Neural progenitor cell (in vitro differentiated cells): ENCODE measurements around the gene PLEK.

Experiments
- EZH2 ChIP-seq: fragments of 200-600 bp; sonication (generic); IDR thresholded peaks from 2 replicates; pipeline ENCODE4 v1.6.1; 2017; ENCODE audit warnings: antibody characterized with exemption, mild to moderate bottlenecking, moderate library complexity
- EZH2phosphoT487 ChIP-seq: fragments of 200-600 bp; sonication (generic); IDR thresholded peaks from 2 replicates; pipeline ENCODE4 v1.6.1; 2017; ENCODE audit warnings: antibody characterized with exemption
- TF ChIP-seq, protein P1 (sequence below): fragments of 200-600 bp; sonication (generic); IDR thresholded peaks from 2 replicates; pipeline ENCODE4 v1.5.1; 2017; ENCODE audit warnings: antibody characterized with exemption, mild to moderate bottlenecking

DNA sequence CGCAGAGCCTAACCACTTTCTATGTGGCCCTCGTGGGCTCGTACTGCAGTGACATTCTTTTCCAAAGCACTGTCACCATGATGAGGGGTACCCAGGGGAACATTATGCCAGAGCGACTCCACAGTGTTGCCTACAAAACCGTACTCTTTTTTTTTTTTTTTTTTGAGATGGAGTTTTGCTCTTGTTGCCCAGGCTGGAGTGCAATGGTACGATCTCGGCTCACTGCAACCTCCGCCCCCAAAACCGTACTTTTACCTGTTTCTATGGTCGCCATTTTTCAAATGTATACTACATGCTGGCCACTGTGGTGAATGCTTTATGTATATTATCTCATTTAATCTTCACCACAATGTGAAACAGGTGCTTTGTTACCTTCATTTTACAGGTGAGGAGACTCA lies 4.3 kb downstream of the PLEK start:
- TF ChIP-seq, protein P1, sequence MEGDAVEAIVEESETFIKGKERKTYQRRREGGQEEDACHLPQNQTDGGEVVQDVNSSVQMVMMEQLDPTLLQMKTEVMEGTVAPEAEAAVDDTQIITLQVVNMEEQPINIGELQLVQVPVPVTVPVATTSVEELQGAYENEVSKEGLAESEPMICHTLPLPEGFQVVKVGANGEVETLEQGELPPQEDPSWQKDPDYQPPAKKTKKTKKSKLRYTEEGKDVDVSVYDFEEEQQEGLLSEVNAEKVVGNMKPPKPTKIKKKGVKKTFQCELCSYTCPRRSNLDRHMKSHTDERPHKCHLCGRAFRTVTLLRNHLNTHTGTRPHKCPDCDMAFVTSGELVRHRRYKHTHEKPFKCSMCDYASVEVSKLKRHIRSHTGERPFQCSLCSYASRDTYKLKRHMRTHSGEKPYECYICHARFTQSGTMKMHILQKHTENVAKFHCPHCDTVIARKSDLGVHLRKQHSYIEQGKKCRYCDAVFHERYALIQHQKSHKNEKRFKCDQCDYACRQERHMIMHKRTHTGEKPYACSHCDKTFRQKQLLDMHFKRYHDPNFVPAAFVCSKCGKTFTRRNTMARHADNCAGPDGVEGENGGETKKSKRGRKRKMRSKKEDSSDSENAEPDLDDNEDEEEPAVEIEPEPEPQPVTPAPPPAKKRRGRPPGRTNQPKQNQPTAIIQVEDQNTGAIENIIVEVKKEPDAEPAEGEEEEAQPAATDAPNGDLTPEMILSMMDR: no peak
- TF ChIP-seq EZH2 (no peak), EZH2phosphoT487 (no peak)
